Measurements from ENCODE around the gene SLC30A2. TPM values are rescaled to one million over a fixed set of nuclear protein-coding genes. Genes with fewer than 3 reads are reported as not detected.
A peak's percentile ranks its signal among the peaks of the same experiment; 100 is the strongest.

SLC30A2 gene
- total and polyA plus RNA-seq, 2 experiments from 2014 or later = 1.8 to 4.8 TPM

- WGBS (ENCODE audit: low lambda C conversion rate, missing lambda C conversion rate) = 92% methylated on average over 1 of the region's 1 CpG
- no peaks in the 10 kb centered on the region for H3K27me3 ChIP-seq
Observed at GRCh38 chr1:26069941-26070295, 24.0 kb upstream of the SLC30A2 start.

DNA sequence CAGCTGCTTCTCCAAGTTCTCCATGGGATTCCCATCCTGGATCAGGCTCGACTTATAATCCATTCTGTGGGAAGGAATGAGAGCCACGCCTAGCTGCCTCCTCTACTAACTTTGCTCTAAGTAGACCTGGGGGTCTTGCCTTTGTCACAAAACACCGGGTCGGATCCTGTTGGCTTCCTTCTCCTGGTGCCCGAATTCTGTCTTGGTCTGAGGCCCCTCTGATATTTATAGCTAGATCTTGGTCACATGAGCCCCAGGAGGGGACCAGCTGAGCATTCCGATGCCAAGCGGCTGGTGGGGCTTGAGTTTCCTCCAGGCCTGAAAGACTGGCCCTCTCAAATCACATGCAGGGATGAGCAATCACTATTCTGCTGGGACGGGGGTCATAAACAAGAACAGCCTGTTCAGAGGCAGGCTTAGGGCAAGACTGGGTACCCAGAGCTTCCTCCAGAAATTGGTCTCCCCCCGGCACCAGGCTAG lies 21.6 kb upstream of the SLC30A2 start, which contains the start of gene TRIM63:
Gene TRIM63 (minus strand): TSS at position 199 of the 480 bp plus-strand sequence. CDS start 136 bp downstream, at position 63.
- H3K4me2 ChIP-seq = peak within 1 kb of the TSS; percentile 57
- DNase-seq (ENCODE audit: low spot score) = no peak
- WGBS (ENCODE audit: low lambda C conversion rate, missing lambda C conversion rate) = 63% methylated on average over 9 of the region's 9 CpGs

More at GRCh38 chr1:26069941-26070295, 24.0 kb upstream of the SLC30A2 start:
- H2AFZ ChIP-seq = no peak overlapping the region
- no peaks in the 10 kb centered on the region for H3K36me3 ChIP-seq (replicated peaks; ENCODE audit: insufficient read depth, low read depth)
- H3K79me2 ChIP-seq = no peaks in the 10 kb centered on the region
- no peak for TF ChIP-seq EZH2phosphoT487 (IDR thresholded peaks at IDR 0.05; ENCODE audit: low read depth, severe bottlenecking, unreplicated experiment)
- TF ChIP-seq, protein P1, sequence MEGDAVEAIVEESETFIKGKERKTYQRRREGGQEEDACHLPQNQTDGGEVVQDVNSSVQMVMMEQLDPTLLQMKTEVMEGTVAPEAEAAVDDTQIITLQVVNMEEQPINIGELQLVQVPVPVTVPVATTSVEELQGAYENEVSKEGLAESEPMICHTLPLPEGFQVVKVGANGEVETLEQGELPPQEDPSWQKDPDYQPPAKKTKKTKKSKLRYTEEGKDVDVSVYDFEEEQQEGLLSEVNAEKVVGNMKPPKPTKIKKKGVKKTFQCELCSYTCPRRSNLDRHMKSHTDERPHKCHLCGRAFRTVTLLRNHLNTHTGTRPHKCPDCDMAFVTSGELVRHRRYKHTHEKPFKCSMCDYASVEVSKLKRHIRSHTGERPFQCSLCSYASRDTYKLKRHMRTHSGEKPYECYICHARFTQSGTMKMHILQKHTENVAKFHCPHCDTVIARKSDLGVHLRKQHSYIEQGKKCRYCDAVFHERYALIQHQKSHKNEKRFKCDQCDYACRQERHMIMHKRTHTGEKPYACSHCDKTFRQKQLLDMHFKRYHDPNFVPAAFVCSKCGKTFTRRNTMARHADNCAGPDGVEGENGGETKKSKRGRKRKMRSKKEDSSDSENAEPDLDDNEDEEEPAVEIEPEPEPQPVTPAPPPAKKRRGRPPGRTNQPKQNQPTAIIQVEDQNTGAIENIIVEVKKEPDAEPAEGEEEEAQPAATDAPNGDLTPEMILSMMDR (IDR thresholded peaks at IDR 0.05; ENCODE audit: poor library complexity) = no peak
- no peak for TF ChIP-seq EZH2 (IDR thresholded peaks at IDR 0.05; ENCODE audit: borderline replicate concordance)
- no peaks in the 10 kb centered on the region for H3K9me2 ChIP-seq (replicated peaks; ENCODE audit: insufficient read depth)
- peaks cover 16% of the 10 kb centered on the region for H3K4me1 ChIP-seq (ENCODE audit: insufficient read depth)
- H3K4me3 ChIP-seq = no peak overlapping the region
- H4K20me1 ChIP-seq (ENCODE audit: insufficient read depth, poor library complexity, severe bottlenecking) = no peaks in the 10 kb centered on the region
- no peak for DNase-seq (ENCODE audit: low spot score)
- no peak overlapping the region for H3K27ac ChIP-seq
- H3K9me3 ChIP-seq (ENCODE audit: low read depth) = no peaks in the 10 kb centered on the region
- no peak overlapping the region for H3K4me2 ChIP-seq

DNA sequence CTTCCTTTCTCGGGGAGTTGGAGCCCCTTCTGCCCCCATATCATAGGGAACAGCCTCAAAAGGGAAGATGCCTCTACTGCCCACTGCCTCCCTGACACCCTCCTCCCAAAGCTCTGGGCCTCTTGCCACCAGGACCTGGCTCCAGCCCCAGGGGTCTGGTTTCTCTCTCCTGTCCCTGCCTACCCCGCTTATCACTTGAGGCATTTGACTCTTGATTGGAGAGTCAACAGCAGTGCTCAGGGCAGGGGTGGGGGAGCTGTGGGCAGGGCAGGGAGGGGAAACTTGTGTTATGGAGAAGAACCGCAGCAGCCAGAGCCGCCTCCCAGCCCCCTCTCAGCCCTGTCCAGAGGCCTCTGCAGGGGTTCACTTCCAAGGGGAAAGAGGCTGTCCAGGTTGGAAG lies 20.9 kb upstream of the SLC30A2 start:
- peak; percentile 40 for DNase-seq (ENCODE audit: low spot score)
- Histone ChIP-seq H3K27ac (peak overlapping the region; percentile 23), H3K4me1 (ENCODE audit: insufficient read depth) (peaks cover 16% of the 10 kb centered on the region), H3K79me2 (no peaks in the 10 kb centered on the region), H3K4me3 (no peak overlapping the region), H3K27me3 (no peaks in the 10 kb centered on the region), H3K9me2 (replicated peaks; ENCODE audit: insufficient read depth) (no peaks in the 10 kb centered on the region), H3K36me3 (replicated peaks; ENCODE audit: insufficient read depth, low read depth) (no peaks in the 10 kb centered on the region), H3K9me3 (ENCODE audit: low read depth) (no peaks in the 10 kb centered on the region), H3K4me2 (peak overlapping the region; percentile 57), H2AFZ (no peak overlapping the region), H4K20me1 (ENCODE audit: insufficient read depth, poor library complexity, severe bottlenecking) (no peaks in the 10 kb centered on the region)
- WGBS (ENCODE audit: low lambda C conversion rate, missing lambda C conversion rate) = 45% methylated on average over 4 of the region's 4 CpGs
- TF ChIP-seq EZH2phosphoT487 (IDR thresholded peaks at IDR 0.05; ENCODE audit: low read depth, severe bottlenecking, unreplicated experiment) = no peak
- TF ChIP-seq, protein P1 (IDR thresholded peaks at IDR 0.05; ENCODE audit: poor library complexity) = no peak

More for the DNA sequence above, 21.6 kb upstream of the SLC30A2 start, which contains the start of gene TRIM63:
- Histone ChIP-seq H2AFZ (no peak within 1 kb of the TSS), H3K27me3 (no peaks in the 10 kb centered on the region), H3K36me3 (replicated peaks; ENCODE audit: insufficient read depth, low read depth) (no peaks in the 10 kb centered on the region), H4K20me1 (ENCODE audit: insufficient read depth, poor library complexity, severe bottlenecking) (no peaks in the 10 kb centered on the region), H3K4me1 (ENCODE audit: insufficient read depth) (peaks cover 16% of the 10 kb centered on the region), H3K79me2 (no peaks in the 10 kb centered on the region), H3K9me3 (ENCODE audit: low read depth) (no peaks in the 10 kb centered on the region), H3K27ac (peak within 1 kb of the TSS; percentile 23), H3K9me2 (replicated peaks; ENCODE audit: insufficient read depth) (no peaks in the 10 kb centered on the region), H3K4me3 (no peak within 1 kb of the TSS)
- TF ChIP-seq EZH2 (IDR thresholded peaks at IDR 0.05; ENCODE audit: borderline replicate concordance) (no peak), EZH2phosphoT487 (IDR thresholded peaks at IDR 0.05; ENCODE audit: low read depth, severe bottlenecking, unreplicated experiment) (no peak)
- TF ChIP-seq, protein P1 (IDR thresholded peaks at IDR 0.05; ENCODE audit: poor library complexity) = no peak
